Naive thymus-derived CD4-positive, alpha-beta T cell (primary cell): ENCODE results near the gene ZNF346. TPM values are rescaled to one million over a fixed set of nuclear protein-coding genes. Genes with fewer than 3 reads are reported as not detected.

Experiments used
- ATAC-seq: fragments of 150-1000 bp; cut with Tn5 transposase; 2 replicates; pipeline ENCODE4 v1.10.0; 2021; ENCODE audit warnings: mild to moderate bottlenecking, moderate library complexity
- CTCF ChIA-PET: fragments of 350-600 bp; sonication (Branson Sonifier 250); formaldehyde crosslinking; loops from one replicate; lab custom pipeline; 2021; ENCODE audit warnings: antibody characterized with exemption; lab: Charles Lee
- POLR2A ChIA-PET: fragments of 350-600 bp; sonication (Branson Sonifier 250); formaldehyde crosslinking; loops from one replicate; lab custom pipeline; 2021; ENCODE audit warnings: antibody characterized with exemption, inconsistent platforms; lab: Charles Lee
- DNase-seq, 9 donors: peaks; one replicate each; pipeline versions ENCODE4 v3.0.0 to v3.0.0-alpha.2; 2020 to 2022; ENCODE audit warnings: mixed read lengths in 1 of 9
- H3K27ac ChIP-seq: one replicate; pipeline ENCODE4 v1.7.0; 2013; ENCODE audit warnings: mild to moderate bottlenecking, low read depth, low read length, moderate library complexity
- H3K27me3 ChIP-seq, 2 donors: one replicate each; pipeline ENCODE4 v1.7.0; 2013; ENCODE audit warnings: low read length in 2 of 2, mild to moderate bottlenecking in 2 of 2, moderate library complexity in 2 of 2; ENCODE audit not compliant: control insufficient read depth in 2 of 2, insufficient read depth in 2 of 2
- H3K36me3 ChIP-seq, 3 experiments: 1 replicate in 2 of 3; 2 replicates in 1 of 3; pipeline ENCODE4 v1.7.0; 2013; ENCODE audit warnings: low read length in 3 of 3, mild to moderate bottlenecking in 3 of 3, moderate library complexity in 1 of 3; ENCODE audit not compliant: insufficient read depth in 3 of 3, control insufficient read depth in 2 of 3
- H3K4me1 ChIP-seq, 2 donors: one replicate each; pipeline ENCODE4 v1.7.0; 2013; ENCODE audit warnings: low read length in 2 of 2, mild to moderate bottlenecking in 2 of 2, moderate library complexity in 1 of 2; ENCODE audit not compliant: control insufficient read depth in 2 of 2, insufficient read depth in 2 of 2
- H3K4me3 ChIP-seq: 2 replicates; pipeline ENCODE4 v1.7.0; 2013; ENCODE audit warnings: mild to moderate bottlenecking, low read length
- H3K9me3 ChIP-seq, 3 experiments: 1 replicate in 2 of 3; 2 replicates in 1 of 3; pipeline ENCODE4 v1.7.0; 2013; ENCODE audit warnings: low read length in 3 of 3; ENCODE audit not compliant: control insufficient read depth in 2 of 3
- H3K27ac Mint-ChIP-seq, 9 donors: one replicate each; pipeline ENCODE4 v1.8.0; 2020 to 2022; ENCODE audit warnings: mixed read lengths in 9 of 9, mild to moderate bottlenecking in 8 of 9, moderate library complexity in 5 of 9, inconsistent platforms in 2 of 9
- H3K27me3 Mint-ChIP-seq, 5 donors: one replicate each; pipeline ENCODE4 v1.8.0; 2021 to 2022; ENCODE audit warnings: mixed read lengths in 5 of 5, mild to moderate bottlenecking in 1 of 5
- H3K36me3 Mint-ChIP-seq, 5 donors: one replicate each; pipeline ENCODE4 v1.8.0; 2020 to 2022; ENCODE audit warnings: mixed read lengths in 5 of 5, mild to moderate bottlenecking in 3 of 5, inconsistent platforms in 1 of 5
- H3K4me1 Mint-ChIP-seq, 7 donors: one replicate each; pipeline ENCODE4 v1.8.0; 2020 to 2022; ENCODE audit warnings: mixed read lengths in 7 of 7, mild to moderate bottlenecking in 3 of 7, inconsistent platforms in 1 of 7
- H3K4me3 Mint-ChIP-seq, 10 donors: one replicate each; pipeline ENCODE4 v1.8.0; 2020 to 2022; ENCODE audit warnings: mild to moderate bottlenecking in 10 of 10, mixed read lengths in 10 of 10, moderate library complexity in 6 of 10, inconsistent platforms in 2 of 10
- H3K9me3 Mint-ChIP-seq, 11 donors: one replicate each; pipeline ENCODE4 v1.8.0; 2020 to 2022; ENCODE audit warnings: mixed read lengths in 11 of 11, mild to moderate bottlenecking in 4 of 11, inconsistent platforms in 1 of 11, moderate library complexity in 1 of 11
- intact Hi-C, 2 donors: fragments of 100-400 bp; cut with micrococcal nuclease; formaldehyde crosslinking; loops; one replicate each; pipeline ENCODE4 v1.15.1; 2023
- polyA plus RNA-seq, 2 donors: library from polyadenylated mRNA; unstranded; fragments of 300-500 nt; fragmentation: Illumina TruSeq; gene quantifications; one replicate each; pipeline ENCODE4 v1.2.3, GENCODE V29; 2021
- total RNA-seq, 6 experiments: library from RNA in 5 of 6; stranded (reverse) in 5 of 6; gene quantifications; 1 replicate in 5 of 6; 2 replicates in 1 of 6; pipeline ENCODE4 v1.2.3 and lab custom pipeline; 2021 to 2026

ZNF346 gene
- total and polyA plus RNA-seq, 7 experiments from 2014 or later, result 13.4 to 28.2 (median 23.9) TPM

DNA sequence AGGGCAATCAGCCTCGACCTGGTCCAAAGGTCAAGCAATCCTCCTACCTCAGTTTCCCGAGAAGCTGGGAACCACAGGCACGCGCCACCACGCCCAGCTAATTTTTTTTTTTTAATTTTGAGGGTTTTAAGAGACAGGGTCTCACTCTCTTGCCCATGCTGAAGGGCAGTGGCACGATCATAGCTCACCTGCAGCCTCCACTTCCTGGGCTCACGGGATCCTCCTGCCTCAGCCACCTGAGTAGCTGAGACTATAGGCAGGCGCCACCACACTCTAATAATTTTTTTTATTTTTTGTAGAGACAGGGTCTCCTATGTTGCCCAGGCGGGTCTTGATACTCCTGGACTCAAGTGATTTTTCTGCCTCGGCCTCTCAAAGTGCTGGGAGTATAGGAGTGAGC, 17.5 kb upstream of the ZNF346 start:
- H3K4me1 ChIP-seq, result peaks cover 18% of the 10 kb centered on the region in 2 donors
- ATAC-seq (no peak), DNase-seq (no peak)
- peak overlapping the region in 7 of 9 donors; percentile 82 to 95 (median 93) for H3K27ac Mint-ChIP-seq
- H3K27me3 ChIP-seq, result no peaks in the 10 kb centered on the region
- POLR2A ChIA-PET, result interaction anchor here (0.6 to 2.4 kb wide), 8 partner anchors 8 to 129 kb away, joined by 3 to 9 read pairs (median 4); partner anchors contain the start of genes NSD1 and ZNF346
- peaks cover 0 to 12% (median 5%) of the 10 kb centered on the region in 5 donors for H3K36me3 Mint-ChIP-seq
- H3K4me3 ChIP-seq, result peak overlapping the region; percentile 75
- H3K4me3 Mint-ChIP-seq, result peak overlapping the region; percentile 90 to 96 (median 94)
- H3K27me3 Mint-ChIP-seq, result no peaks in the 10 kb centered on the region
- peaks cover 0 to 6% (median 4%) of the 10 kb centered on the region in 11 donors for H3K9me3 Mint-ChIP-seq
- H3K27ac ChIP-seq, result peak overlapping the region; percentile 85
- H3K4me1 Mint-ChIP-seq, result peaks cover 18 to 44% (median 31%) of the 10 kb centered on the region in 7 donors
- intact Hi-C loops, result loop anchor here in 1 of 2 donors (1.0 to 5.0 kb wide), 3 partner anchors 8 to 297 kb away; partner anchors contain the start of genes PRELID1 and RAB24
- no peaks in the 10 kb centered on the region for H3K9me3 ChIP-seq
- H3K36me3 ChIP-seq, result peaks cover 0 to 7% (median 0%) of the 10 kb centered on the region in 3 experiments
- CTCF ChIA-PET, result interaction anchor here (0.6 to 0.7 kb wide), 2 partner anchors 22 to 30 kb away, joined by 4 to 8 read pairs; no protein-coding TSS in a partner anchor

DNA sequence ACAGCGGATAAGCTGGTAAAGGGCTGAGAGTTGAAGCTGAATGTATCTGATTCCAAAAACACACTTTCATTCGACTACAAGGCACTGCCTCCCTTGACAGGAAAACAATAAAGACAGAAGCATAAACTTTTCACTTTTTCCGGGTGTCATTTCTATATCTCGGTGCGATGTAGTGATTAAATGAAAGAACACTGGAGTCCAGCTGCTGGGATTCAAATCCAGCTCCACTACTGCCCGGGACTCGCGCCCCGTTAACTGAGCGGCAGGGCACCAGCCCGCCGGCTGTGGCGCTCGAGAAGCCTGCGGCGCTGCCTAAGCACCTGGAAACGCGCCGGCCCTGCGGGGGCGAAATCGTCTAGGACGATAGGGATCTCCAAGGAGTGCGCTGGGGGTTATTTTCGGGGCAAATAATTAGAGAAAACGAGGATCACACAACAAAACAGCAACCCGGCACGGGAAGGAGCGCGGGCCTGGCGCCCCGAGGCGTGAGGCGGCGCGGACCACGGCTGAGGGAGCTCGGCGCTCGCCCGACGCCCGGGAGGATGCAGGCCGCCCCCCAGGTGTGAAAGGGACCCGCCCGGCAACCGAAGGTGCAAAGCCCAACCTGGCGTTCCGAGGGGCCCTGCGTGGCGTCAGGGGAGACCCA, 16.8 kb upstream of the ZNF346 start:
- Mint-ChIP-seq H3K27ac (peak overlapping the region; percentile 82 to 95 (median 90)), H3K36me3 (peaks cover 0 to 8% (median 5%) of the 10 kb centered on the region in 5 donors), H3K4me3 (peak overlapping the region; percentile 90 to 96 (median 94)), H3K4me1 (peaks cover 15 to 41% (median 30%) of the 10 kb centered on the region in 7 donors), H3K9me3 (peaks cover 0 to 6% (median 4%) of the 10 kb centered on the region in 11 donors), H3K27me3 (no peaks in the 10 kb centered on the region)
- ATAC-seq (peak; percentile 55), DNase-seq (peak; percentile 39 to 74 (median 52))
- POLR2A ChIA-PET, result interaction anchor here (0.7 to 2.4 kb wide), 6 partner anchors 13 to 128 kb away, joined by 3 to 9 read pairs (median 3); partner anchors contain the start of genes NSD1 and ZNF346
- Histone ChIP-seq H3K27me3 (no peaks in the 10 kb centered on the region), H3K36me3 (peaks cover 0 to 7% (median 0%) of the 10 kb centered on the region in 3 experiments), H3K27ac (peak overlapping the region; percentile 85), H3K4me3 (peak overlapping the region; percentile 75), H3K4me1 (peaks cover 18% of the 10 kb centered on the region in 2 donors), H3K9me3 (no peaks in the 10 kb centered on the region)
- intact Hi-C loops, result loop anchor here (1.0 to 5.0 kb wide), 8 partner anchors 8 to 617 kb away; partner anchors contain the start of genes HIGD2A (in 2 of the 2), NOP16 (in 2 of the 2), NSD1 (in 2 of the 2) and ZNF346 (in 2 of the 2)
- CTCF ChIA-PET, result interaction anchor here (0.6 kb wide), 1 partner anchor 21 kb away, joined by 8 read pairs; no protein-coding TSS in a partner anchor

DNA sequence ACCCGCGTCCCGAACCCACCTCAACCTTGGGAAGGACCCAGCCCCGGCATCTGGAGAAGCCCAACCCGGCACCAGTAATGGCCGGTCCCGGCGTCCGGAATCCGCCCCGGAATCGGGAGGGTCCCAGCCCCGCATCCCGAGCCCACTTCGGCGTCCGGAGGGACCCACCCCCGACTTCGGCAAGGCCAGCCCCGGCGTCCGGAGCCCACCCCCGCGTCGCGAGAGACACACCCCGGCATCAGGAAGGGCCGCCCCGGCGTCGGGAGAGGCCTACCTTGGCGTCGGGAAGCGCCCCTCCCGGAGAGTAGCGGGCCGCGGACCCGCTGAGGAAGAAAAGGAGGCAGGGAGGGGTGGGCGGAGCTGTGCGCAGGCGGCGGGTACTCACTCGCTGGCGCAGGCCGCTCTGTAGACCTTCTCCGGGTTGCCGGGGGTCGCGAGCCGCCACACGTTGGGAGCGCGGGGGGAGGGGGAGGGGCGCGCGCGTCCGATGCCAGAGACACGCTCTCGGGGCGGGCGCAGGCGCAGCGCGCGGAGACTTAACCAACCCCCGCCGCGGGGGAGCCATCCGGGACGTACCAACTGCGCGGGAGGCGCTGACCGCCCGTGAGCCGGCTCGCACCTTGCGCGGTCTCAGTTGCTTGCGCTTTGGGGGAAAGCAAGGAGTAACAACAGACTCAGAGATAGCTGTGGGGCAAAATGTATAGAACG, 16.1 kb upstream of the ZNF346 start, which contains the start of gene UIMC1:
TSS of gene UIMC1 (minus strand) at position 515 of the 708 bp plus-strand sequence. CDS start 24,164 bp downstream, outside the sequence.
- peaks cover 18% of the 10 kb centered on the region in 2 donors for H3K4me1 ChIP-seq
- Mint-ChIP-seq H3K36me3 (peaks cover 0 to 5% (median under 1%) of the 10 kb centered on the region in 5 donors), H3K4me1 (peaks cover 14 to 35% (median 28%) of the 10 kb centered on the region in 7 donors), H3K27ac (peak within 1 kb of the TSS; percentile 87 to 97 (median 93)), H3K9me3 (peaks cover 0 to 6% (median 4%) of the 10 kb centered on the region in 11 donors), H3K4me3 (peak within 1 kb of the TSS; percentile 90 to 96 (median 94)), H3K27me3 (no peaks in the 10 kb centered on the region)
- intact Hi-C loops, result loop anchor here (1.0 to 5.0 kb wide), 6 partner anchors 16 to 618 kb away; partner anchors contain the start of genes HIGD2A (in 2 of the 2), NOP16 (in 2 of the 2), NSD1 (in 2 of the 2) and ZNF346 (in 2 of the 2)
- peak within 1 kb of the TSS; percentile 85 for H3K27ac ChIP-seq
- DNase-seq (peak; percentile 84 to 96 (median 89)), ATAC-seq (peak; percentile 96)
- no peaks in the 10 kb centered on the region for H3K27me3 ChIP-seq
- POLR2A ChIA-PET, result interaction anchor here (0.7 to 2.4 kb wide), 10 partner anchors 8 to 127 kb away, joined by 3 to 9 read pairs (median 3); partner anchors contain the start of genes NSD1 and ZNF346
- peaks cover 0 to 7% (median 0%) of the 10 kb centered on the region in 3 experiments for H3K36me3 ChIP-seq
- H3K9me3 ChIP-seq, result no peaks in the 10 kb centered on the region
- CTCF ChIA-PET, result interaction anchor here (1.2 kb wide), 1 partner anchor 9 kb away, joined by 4 read pairs; no protein-coding TSS in a partner anchor
- peak within 1 kb of the TSS; percentile 75 for H3K4me3 ChIP-seq

DNA sequence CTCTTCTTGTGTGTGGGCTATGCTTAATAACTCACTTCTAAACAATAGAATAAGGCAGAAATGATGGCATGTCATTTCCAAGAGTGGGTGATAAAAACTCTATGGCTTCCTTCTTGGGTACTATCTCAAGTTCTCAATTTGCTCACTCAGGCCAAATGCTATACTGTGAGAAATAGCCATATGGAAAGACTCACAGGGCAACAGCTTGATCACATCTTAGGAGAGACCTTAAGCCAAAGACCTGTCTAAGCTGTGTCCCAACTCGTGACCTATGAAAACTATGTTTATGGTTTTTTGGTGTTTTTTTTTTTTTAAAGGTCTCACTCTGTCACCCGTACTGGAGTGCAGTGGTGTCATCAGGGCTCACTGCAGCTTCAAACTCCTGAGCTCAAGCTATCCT, 13.8 kb upstream of the ZNF346 start:
- ChIA-PET POLR2A (no interaction called here), CTCF (interaction anchor here (0.6 kb wide), 1 partner anchor 348 kb away, joined by 6 read pairs; no protein-coding TSS in a partner anchor)
- Histone ChIP-seq H3K4me1 (peaks cover 15 to 16% of the 10 kb centered on the region in 2 donors), H3K9me3 (no peaks in the 10 kb centered on the region), H3K36me3 (peaks cover 0 to 7% (median 0%) of the 10 kb centered on the region in 3 experiments), H3K27me3 (no peaks in the 10 kb centered on the region), H3K27ac (no peak overlapping the region), H3K4me3 (no peak overlapping the region)
- peak overlapping the region in 5 of 10 donors; percentile 51 to 86 (median 74) for H3K4me3 Mint-ChIP-seq
- H3K9me3 Mint-ChIP-seq, result peaks cover 0 to 6% (median 4%) of the 10 kb centered on the region in 11 donors
- DNase-seq (no peak), ATAC-seq (no peak)
- no peak overlapping the region for H3K27ac Mint-ChIP-seq
- no peaks in the 10 kb centered on the region for H3K27me3 Mint-ChIP-seq
- peaks cover 0 to 5% (median 0%) of the 10 kb centered on the region in 5 donors for H3K36me3 Mint-ChIP-seq
- peaks cover 14 to 27% (median 20%) of the 10 kb centered on the region in 7 donors for H3K4me1 Mint-ChIP-seq
- intact Hi-C loops, result loop anchor here in 1 of 2 donors (5.0 kb wide), 1 partner anchor 294 kb away; the partner anchor contains the start of genes PRELID1 and RAB24

DNA sequence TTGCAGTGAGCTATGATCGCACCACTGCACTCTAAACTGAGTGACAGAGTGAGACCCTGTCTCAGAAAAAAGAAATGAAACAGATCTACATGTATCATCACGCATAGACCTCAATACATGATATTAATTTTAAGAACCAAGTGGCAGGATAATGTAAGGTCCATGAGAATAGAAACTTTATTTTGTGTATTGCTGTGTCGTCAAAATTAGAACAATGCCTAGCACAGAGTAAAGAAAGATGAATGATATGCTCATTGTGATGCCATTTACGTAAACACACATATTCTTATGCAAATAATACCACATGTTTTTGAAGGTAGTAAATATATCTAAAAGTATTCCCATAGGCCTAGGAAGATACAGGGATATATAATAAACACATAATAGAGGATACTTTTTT, 12.3 kb upstream of the ZNF346 start:
- Mint-ChIP-seq H3K4me1 (peaks cover 7 to 15% (median 9%) of the 10 kb centered on the region in 7 donors), H3K4me3 (no peak overlapping the region), H3K27me3 (no peaks in the 10 kb centered on the region), H3K27ac (no peak overlapping the region), H3K9me3 (peaks cover 0 to 9% (median 4%) of the 10 kb centered on the region in 11 donors), H3K36me3 (peaks cover 0 to 5% (median 0%) of the 10 kb centered on the region in 5 donors)
- DNase-seq (no peak), ATAC-seq (no peak)
- POLR2A ChIA-PET, result interaction anchor here (0.6 kb wide), 1 partner anchor 62 kb away, joined by 3 read pairs; no protein-coding TSS in a partner anchor
- Histone ChIP-seq H3K4me1 (peaks cover 4% of the 10 kb centered on the region in 2 donors), H3K4me3 (no peak overlapping the region), H3K27ac (no peak overlapping the region), H3K36me3 (peaks cover 0 to 7% (median 0%) of the 10 kb centered on the region in 3 experiments), H3K9me3 (no peaks in the 10 kb centered on the region), H3K27me3 (no peaks in the 10 kb centered on the region)
- CTCF ChIA-PET, result no interaction called here
- intact Hi-C loops, result no loop called here
